Limb (tissue), 2 donors: ENCODE measurements around the gene BICRA.
"Not testable (repeated sequence)": the region's sequence is repeated elsewhere in the genome, so short reads cannot be mapped to it uniquely, and the experiment has no call there.

Experiments
- DNase-seq, 2 donors: peaks; one replicate each; pipeline ENCODE4 v3.0.0-alpha.2; 2016; ENCODE audit errors: extremely low spot score in 2 of 2

Gene BICRA

DNA sequence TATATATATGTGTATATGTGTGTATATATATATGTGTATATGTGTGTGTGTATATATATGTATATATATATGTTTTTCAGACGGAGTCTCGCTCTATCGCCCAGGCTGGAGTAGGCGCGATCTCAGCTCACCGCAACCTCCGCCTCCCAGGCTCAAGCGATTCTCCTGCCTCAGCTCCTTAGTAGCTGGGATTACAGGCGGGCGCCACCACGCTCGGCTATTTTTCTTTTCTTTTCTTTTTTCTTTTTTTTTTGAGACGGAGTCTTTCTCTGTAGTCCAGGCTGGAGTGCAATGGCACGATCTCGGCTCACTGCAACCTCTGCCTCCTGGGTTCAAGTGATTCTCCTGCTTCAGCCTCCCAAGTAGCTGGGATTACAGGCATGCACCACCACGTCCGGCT, 137.2 kb downstream of the BICRA start:
- not testable (repeated sequence) for DNase-seq

DNA sequence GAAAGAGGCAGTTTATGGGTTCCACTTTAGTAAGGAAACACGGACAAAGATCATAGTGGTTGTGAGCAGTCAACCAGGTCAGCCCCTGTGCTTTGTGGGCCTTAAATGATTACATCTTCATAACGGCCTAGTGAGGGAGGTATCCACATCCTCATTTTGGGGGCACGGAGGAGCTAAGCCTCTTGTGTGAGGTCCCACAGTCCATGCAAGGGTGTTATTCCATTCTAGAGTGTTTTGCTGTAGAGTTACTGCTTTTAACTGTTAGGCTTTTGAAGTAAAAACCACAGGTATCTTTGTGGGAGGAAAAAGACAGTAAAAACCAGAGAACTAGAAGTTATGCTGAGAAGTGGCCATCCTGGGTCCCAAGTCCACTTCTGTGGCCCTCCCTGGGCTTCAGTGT, 140.4 kb downstream of the BICRA start:
- DNase-seq: no peak

DNA sequence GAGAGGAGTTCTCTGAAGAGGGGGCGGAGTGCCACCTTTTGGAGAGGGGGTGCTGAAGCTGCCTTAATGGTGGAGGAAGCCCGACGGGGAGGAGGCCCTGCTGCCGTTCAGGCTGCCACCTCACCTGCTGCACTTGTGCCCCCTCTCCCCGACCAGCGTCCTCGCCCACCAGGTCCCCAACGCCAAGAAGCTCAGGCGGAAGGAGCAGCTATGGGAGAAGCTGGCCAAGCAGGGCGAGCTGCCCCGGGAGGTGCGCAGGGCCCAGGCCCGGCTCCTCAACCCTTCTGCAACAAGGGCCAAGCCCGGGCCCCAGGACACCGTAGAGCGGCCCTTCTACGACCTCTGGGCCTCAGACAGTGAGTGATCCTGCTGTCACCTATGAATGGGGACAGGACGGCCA, 141.8 kb downstream of the BICRA start:
- no peak for DNase-seq

DNA sequence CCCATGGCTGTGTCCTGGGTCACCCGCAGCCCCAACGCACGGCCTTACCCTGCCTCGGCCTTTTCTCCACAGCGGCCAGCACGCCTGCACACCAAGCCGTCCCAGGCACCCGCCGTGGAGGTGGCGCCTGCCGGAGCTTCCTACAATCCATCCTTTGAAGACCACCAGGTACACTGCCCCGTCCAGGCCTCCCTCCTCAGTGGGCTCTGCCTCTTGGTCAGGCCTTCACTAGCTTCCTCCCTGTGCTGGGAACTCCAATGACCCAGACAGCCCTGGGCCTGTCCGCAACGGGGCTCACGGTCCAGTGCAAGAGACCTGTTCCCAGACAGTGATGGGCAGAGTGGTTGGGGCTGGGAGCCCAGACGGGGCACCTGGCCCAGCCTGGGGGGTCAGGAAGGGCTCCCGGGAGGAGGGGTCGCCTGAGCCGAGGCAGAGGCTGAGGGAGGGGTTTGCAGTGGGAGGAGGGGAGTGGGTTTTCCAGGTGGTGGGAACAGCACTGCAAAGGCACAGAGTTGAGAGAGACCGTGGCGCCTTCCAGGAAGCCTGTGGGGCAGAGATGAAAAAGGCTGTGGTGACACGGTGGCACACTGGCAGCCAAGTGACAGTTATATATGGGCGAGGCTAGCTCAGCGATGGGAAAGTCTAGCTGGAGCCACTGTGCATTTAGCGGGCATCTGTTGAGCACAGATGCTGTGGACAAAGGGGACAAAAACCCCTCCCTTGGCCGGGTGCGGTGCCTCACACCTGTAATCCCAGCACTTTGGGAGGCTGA, 143.7 kb downstream of the BICRA start:
- DNase-seq: no peak
